ENCODE results near the gene CD300LB. TPM values are rescaled to one million over a fixed set of nuclear protein-coding genes. Genes with fewer than 3 reads are reported as not detected.
A peak's percentile ranks its signal among the peaks of the same experiment; 100 is the strongest.

CD300LB gene
- total RNA-seq, 2 experiments from 2014 or later, result not detected

GRCh38 chr17:74485022-74485743 lies 46.1 kb downstream of the CD300LB start:
- Mint-ChIP-seq H3K27me3 (no peaks in the 10 kb centered on the region), H3K9me3 (no peaks in the 10 kb centered on the region), H3K27ac (no peak overlapping the region), H3K36me3 (ENCODE audit: low read depth) (no peaks in the 10 kb centered on the region), H3K4me1 (ENCODE audit: low read depth) (peaks cover 7% of the 10 kb centered on the region), H3K4me3 (no peak overlapping the region)
- no peak for TF ChIP-seq CTCF (IDR thresholded peaks at IDR 0.05)
- DNase-seq (no peak), ATAC-seq (no peak)
- intact Hi-C loops (cut with micrococcal nuclease), result no loop called here
- ChIA-PET CTCF (interaction anchor here (1.5 to 2.4 kb wide), 3 partner anchors 106 to 251 kb away, joined by 4 to 11 read pairs (median 9); partner anchors contain the start of gene RAB37), POLR2A (no interaction called here)

GRCh38 chr17:74484066-74484465 lies 47.2 kb downstream of the CD300LB start:
- no peaks in the 10 kb centered on the region for H3K9me3 Mint-ChIP-seq
- no peaks in the 10 kb centered on the region for H3K27me3 Mint-ChIP-seq
- H3K27ac Mint-ChIP-seq, result no peak overlapping the region
- intact Hi-C loops (cut with micrococcal nuclease), result no loop called here
- no peak for ATAC-seq
- no peak overlapping the region for H3K4me3 Mint-ChIP-seq
- ChIA-PET POLR2A (no interaction called here), CTCF (interaction anchor here (0.6 to 3.5 kb wide), 8 partner anchors 8 to 252 kb away, joined by 3 to 12 read pairs (median 4); partner anchors contain the start of gene RAB37)
- TF ChIP-seq CTCF (IDR thresholded peaks at IDR 0.05), result no peak
- no peak for DNase-seq
- peaks cover 2% of the 10 kb centered on the region for H3K36me3 Mint-ChIP-seq (ENCODE audit: low read depth)
- peaks cover 18% of the 10 kb centered on the region for H3K4me1 Mint-ChIP-seq (ENCODE audit: low read depth)

GRCh38 chr17:74481621-74482020 lies 49.7 kb downstream of the CD300LB start:
- intact Hi-C loops (cut with micrococcal nuclease), result no loop called here
- ChIA-PET CTCF (interaction anchor here (1.0 to 3.5 kb wide), 4 partner anchors 9 to 114 kb away, joined by 5 to 12 read pairs (median 6); partner anchors contain the start of gene GPR142), POLR2A (no interaction called here)

DNA sequence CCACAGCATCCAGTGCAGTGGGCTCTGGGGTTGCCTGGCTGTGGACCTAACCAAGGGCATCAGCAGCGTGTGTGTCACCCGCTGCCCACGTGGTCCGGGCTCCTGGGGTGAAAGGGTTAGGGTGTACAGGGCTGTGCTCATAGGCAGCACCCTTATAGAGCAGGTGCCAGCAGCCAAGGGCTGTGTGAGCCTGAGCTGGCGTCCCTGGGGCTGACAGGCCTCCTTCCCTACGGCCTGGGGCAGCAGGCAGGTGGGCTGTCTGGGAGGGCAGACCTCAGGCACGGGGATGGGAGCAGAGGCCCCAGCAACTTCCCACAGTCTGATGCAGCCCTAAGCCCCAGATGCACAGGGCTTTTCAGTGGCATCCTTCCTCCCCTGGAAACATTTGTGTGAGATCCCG lies 51.0 kb downstream of the CD300LB start:
- Mint-ChIP-seq H3K27me3 (no peaks in the 10 kb centered on the region), H3K27ac (peak overlapping the region; percentile 53), H3K4me1 (ENCODE audit: low read depth) (peaks cover 37% of the 10 kb centered on the region), H3K36me3 (ENCODE audit: low read depth) (peaks cover 12% of the 10 kb centered on the region), H3K9me3 (peaks cover 16% of the 10 kb centered on the region), H3K4me3 (no peak overlapping the region)
- ChIA-PET POLR2A (interaction anchor here (0.6 kb wide), 1 partner anchor 107 kb away, joined by 3 read pairs; no protein-coding TSS in a partner anchor), CTCF (interaction anchor here (1.0 to 1.8 kb wide), 5 partner anchors 14 to 112 kb away, joined by 3 to 7 read pairs (median 3); partner anchors contain the start of gene GPR142)
- ATAC-seq (no peak), DNase-seq (no peak)
- TF ChIP-seq CTCF (IDR thresholded peaks at IDR 0.05), result no peak
- intact Hi-C loops (cut with micrococcal nuclease), result no loop called here

More at GRCh38 chr17:74481621-74482020, 49.7 kb downstream of the CD300LB start:
- Mint-ChIP-seq H3K4me3 (no peak overlapping the region), H3K36me3 (ENCODE audit: low read depth) (peaks cover 4% of the 10 kb centered on the region), H3K27ac (peak overlapping the region; percentile 57), H3K9me3 (peaks cover 4% of the 10 kb centered on the region), H3K27me3 (no peaks in the 10 kb centered on the region), H3K4me1 (ENCODE audit: low read depth) (peaks cover 35% of the 10 kb centered on the region)
- DNase-seq (no peak), ATAC-seq (no peak)
- TF ChIP-seq CTCF (IDR thresholded peaks at IDR 0.05), result no peak

Measured in activated CD8-positive, alpha-beta T cell treated with anti-CD3 and anti-CD28 coated beads for 36 hours (primary cell).